HCT116 (cell line): ENCODE data around the gene TMPRSS11E.

Experiments
- EZH2 ChIP-seq: fragments of 200-600 bp; sonication (generic); IDR thresholded peaks from 2 replicates; pipeline ENCODE4 v1.6.1; 2017; ENCODE audit warnings: antibody characterized with exemption, mixed run types
- POLR2AphosphoS5 ChIP-seq: IDR thresholded peaks from 2 replicates; pipeline ENCODE4 v1.6.1; 2011; ENCODE audit warnings: mild to moderate bottlenecking, low read depth, low read length, moderate library complexity
- TF ChIP-seq, protein P1 (sequence below): IDR thresholded peaks from 2 replicates; pipeline ENCODE4 v1.6.1; 2011; ENCODE audit warnings: mild to moderate bottlenecking, low read length, moderate library complexity; ENCODE audit not compliant: insufficient replicate concordance; ENCODE audit errors: extremely low read depth
- TF ChIP-seq, protein P2 (sequence below), 3 experiments: fragments of 200-600 bp in 1 of 3; sonication (generic) in 1 of 3; IDR thresholded peaks in 2 of 3; conservative IDR thresholded peaks in 1 of 3; 2 replicates each; pipeline ENCODE4 v1.5.1; 2012 to 2017; ENCODE audit warnings: low read depth in 2 of 3, low read length in 2 of 3, antibody characterized with exemption in 1 of 3, borderline replicate concordance in 1 of 3, control low read depth in 1 of 3, mild to moderate bottlenecking in 1 of 3, mixed read lengths in 1 of 3, mixed run types in 1 of 3, moderate library complexity in 1 of 3; ENCODE audit not compliant: insufficient read depth in 1 of 3

DNA sequence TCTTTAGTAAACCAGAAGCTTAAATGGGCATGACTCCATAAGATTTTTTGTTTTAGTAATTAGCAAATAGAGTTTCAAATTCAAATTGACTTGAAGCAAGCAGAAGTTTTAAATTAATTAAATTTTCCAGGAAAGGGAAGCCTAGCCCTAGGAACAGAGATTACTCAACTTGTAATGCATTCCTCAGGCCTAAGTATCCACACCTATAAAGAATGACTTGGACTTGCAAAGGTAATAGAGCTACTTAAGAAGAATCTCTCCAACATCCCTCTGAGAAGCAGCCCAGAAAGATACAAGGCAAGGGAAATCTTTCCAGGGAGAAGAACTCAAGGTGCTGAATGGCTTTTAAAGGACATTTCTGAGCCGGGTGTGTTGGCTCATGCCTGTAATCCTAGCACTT is 16.9 kb upstream of the TMPRSS11E start:
- TF ChIP-seq, protein P1, sequence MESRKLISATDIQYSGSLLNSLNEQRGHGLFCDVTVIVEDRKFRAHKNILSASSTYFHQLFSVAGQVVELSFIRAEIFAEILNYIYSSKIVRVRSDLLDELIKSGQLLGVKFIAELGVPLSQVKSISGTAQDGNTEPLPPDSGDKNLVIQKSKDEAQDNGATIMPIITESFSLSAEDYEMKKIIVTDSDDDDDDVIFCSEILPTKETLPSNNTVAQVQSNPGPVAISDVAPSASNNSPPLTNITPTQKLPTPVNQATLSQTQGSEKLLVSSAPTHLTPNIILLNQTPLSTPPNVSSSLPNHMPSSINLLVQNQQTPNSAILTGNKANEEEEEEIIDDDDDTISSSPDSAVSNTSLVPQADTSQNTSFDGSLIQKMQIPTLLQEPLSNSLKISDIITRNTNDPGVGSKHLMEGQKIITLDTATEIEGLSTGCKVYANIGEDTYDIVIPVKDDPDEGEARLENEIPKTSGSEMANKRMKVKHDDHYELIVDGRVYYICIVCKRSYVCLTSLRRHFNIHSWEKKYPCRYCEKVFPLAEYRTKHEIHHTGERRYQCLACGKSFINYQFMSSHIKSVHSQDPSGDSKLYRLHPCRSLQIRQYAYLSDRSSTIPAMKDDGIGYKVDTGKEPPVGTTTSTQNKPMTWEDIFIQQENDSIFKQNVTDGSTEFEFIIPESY: no peak
- TF ChIP-seq, protein P2, sequence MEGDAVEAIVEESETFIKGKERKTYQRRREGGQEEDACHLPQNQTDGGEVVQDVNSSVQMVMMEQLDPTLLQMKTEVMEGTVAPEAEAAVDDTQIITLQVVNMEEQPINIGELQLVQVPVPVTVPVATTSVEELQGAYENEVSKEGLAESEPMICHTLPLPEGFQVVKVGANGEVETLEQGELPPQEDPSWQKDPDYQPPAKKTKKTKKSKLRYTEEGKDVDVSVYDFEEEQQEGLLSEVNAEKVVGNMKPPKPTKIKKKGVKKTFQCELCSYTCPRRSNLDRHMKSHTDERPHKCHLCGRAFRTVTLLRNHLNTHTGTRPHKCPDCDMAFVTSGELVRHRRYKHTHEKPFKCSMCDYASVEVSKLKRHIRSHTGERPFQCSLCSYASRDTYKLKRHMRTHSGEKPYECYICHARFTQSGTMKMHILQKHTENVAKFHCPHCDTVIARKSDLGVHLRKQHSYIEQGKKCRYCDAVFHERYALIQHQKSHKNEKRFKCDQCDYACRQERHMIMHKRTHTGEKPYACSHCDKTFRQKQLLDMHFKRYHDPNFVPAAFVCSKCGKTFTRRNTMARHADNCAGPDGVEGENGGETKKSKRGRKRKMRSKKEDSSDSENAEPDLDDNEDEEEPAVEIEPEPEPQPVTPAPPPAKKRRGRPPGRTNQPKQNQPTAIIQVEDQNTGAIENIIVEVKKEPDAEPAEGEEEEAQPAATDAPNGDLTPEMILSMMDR (IDR thresholded peaks at IDR 0.05 in 2 of 3, conservative IDR thresholded peaks at IDR 0.05 in 1 of 3; ENCODE audit: borderline replicate concordance in 1 of 3, insufficient read depth in 1 of 3, low read depth in 2 of 3, low read length in 2 of 3): no peak
- TF ChIP-seq EZH2: no peak
- no peak for TF ChIP-seq POLR2AphosphoS5
